ENCODE results near the gene COLQ.

- no peak for TF ChIP-seq CTCF (conservative IDR thresholded peaks at IDR 0.05; ENCODE audit: low read depth, low read length)
- TF ChIP-seq EZH2 (IDR thresholded peaks at IDR 0.05; ENCODE audit: low read length, unreplicated experiment) = no peak
Observed at GRCh38 chr3:15495461-15496340, 25.8 kb downstream of the COLQ start.
